ENCODE data around the gene CD33. TPM values are rescaled to one million over a fixed set of nuclear protein-coding genes. Genes with fewer than 3 reads are reported as not detected.

Gene CD33
- total RNA-seq, 1 experiment from 2014 or later: 0.35 TPM

GRCh38 chr19:51196181-51196580 is 28.7 kb upstream of the CD33 start:
- H2BK120ac ChIP-seq (ENCODE audit: low read depth, low read length, poor library complexity, severe bottlenecking): no peak overlapping the region
- peaks cover 0 to 74% of the 10 kb centered on the region in 2 experiments; a peak in 4 of 5 replicates for H3K9me3 Mint-ChIP-seq
- no peak overlapping the region for H2BK12ac ChIP-seq (ENCODE audit: insufficient read length, low read depth, low read length)
- H3K14ac ChIP-seq (ENCODE audit: insufficient read depth, low read length): no peak overlapping the region
- peaks cover 22% of the 10 kb centered on the region for H3K27me3 Mint-ChIP-seq (ENCODE audit: low read depth)
- H4K8ac ChIP-seq (replicated peaks; ENCODE audit: insufficient read length, low read depth, low read length): no peak overlapping the region
- H4K20me1 ChIP-seq (ENCODE audit: control insufficient read depth, insufficient read depth, insufficient read length): no peaks in the 10 kb centered on the region
- H2AFZ ChIP-seq (ENCODE audit: low read length): no peak overlapping the region
- no peaks in the 10 kb centered on the region; the same call in 1 of the 2 replicates for H3K27me3 ChIP-seq (ENCODE audit: insufficient read depth, low read length)
- no peak overlapping the region for H3K4me3 Mint-ChIP-seq
- peaks cover 3% of the 10 kb centered on the region for H3K23me2 ChIP-seq (ENCODE audit: insufficient read length, low read depth, low read length, poor library complexity, severe bottlenecking)
- H3K18ac ChIP-seq (ENCODE audit: insufficient read length, low read depth, low read length): no peak overlapping the region
- TF ChIP-seq CTCF (conservative IDR thresholded peaks at IDR 0.05): no peak
- H3K4me2 ChIP-seq (ENCODE audit: insufficient read depth, insufficient read length, low read length): no peak overlapping the region
- H3K27ac Mint-ChIP-seq: no peak overlapping the region
- no peak overlapping the region for H3K27ac ChIP-seq (ENCODE audit: insufficient read length, low read depth, low read length)
- no peak overlapping the region for H2BK15ac ChIP-seq (ENCODE audit: low read depth, low read length)
- no peak overlapping the region for H4K91ac ChIP-seq (ENCODE audit: insufficient read length, low read depth, low read length)
- H3K23ac ChIP-seq (ENCODE audit: insufficient read length, low read depth, low read length): no peak overlapping the region
- H2AK5ac ChIP-seq (ENCODE audit: insufficient read length, low read length): no peak overlapping the region
- no peaks in the 10 kb centered on the region for H3K79me2 ChIP-seq (ENCODE audit: insufficient read depth, low read length)
- H3K4me1 Mint-ChIP-seq: no peaks in the 10 kb centered on the region
- no peak overlapping the region for H2BK20ac ChIP-seq (ENCODE audit: low read depth, low read length, poor library complexity, severe bottlenecking)
- no peak overlapping the region for H3K56ac ChIP-seq (ENCODE audit: insufficient read length, low read depth, low read length)
- H4K5ac ChIP-seq (ENCODE audit: insufficient read length, low read depth, low read length): no peak overlapping the region
- H2BK5ac ChIP-seq (ENCODE audit: insufficient read length, low read length): no peak overlapping the region
- no peaks in the 10 kb centered on the region; a peak in 1 of 7 replicates for H3K36me3 Mint-ChIP-seq (ENCODE audit: insufficient read depth in 1 of 3, low read depth in 3 of 3)
- no peak overlapping the region for H3T11ph ChIP-seq (ENCODE audit: low read length)
- H3K79me1 ChIP-seq (ENCODE audit: insufficient read depth, low read depth, low read length, poor library complexity, severe bottlenecking): no peaks in the 10 kb centered on the region
- DNase-seq: no peak
- H3K4me1 ChIP-seq (ENCODE audit: insufficient read depth, low read length): no peaks in the 10 kb centered on the region
- WGBS (ENCODE audit: extremely low coverage, insufficient read length, low lambda C conversion rate): no CpG with 5 or more reads among the region's 5 CpGs
- H3K9me3 ChIP-seq (ENCODE audit: control insufficient read depth, low read depth, low read length): no peaks in the 10 kb centered on the region
- H3K4ac ChIP-seq (ENCODE audit: low read depth, low read length): no peak overlapping the region
- no peak overlapping the region for H3K9ac ChIP-seq (ENCODE audit: extremely low read depth, insufficient read length, low read length)

Data from H9 (cell line).